IMR-90 (cell line): ENCODE data around the gene ADGRA1. TPM values are rescaled to one million over a fixed set of nuclear protein-coding genes. Genes with fewer than 3 reads are reported as not detected.

Experiments used
- ATAC-seq: fragments of 200-7000 bp; cut with Tn5 transposase; 2 replicates; pipeline ENCODE4 v1.9.1; 2020; ENCODE audit warnings: low read depth, mild to moderate bottlenecking, moderate library complexity
- BruUV-seq: library from RNA; stranded (reverse); fragments of 400-500 nt; replicated peaks from 2 replicates; lab custom pipeline; 2021; lab: Mats Ljungman, UMichigan
- CTCF ChIA-PET: fragments of 300-600 bp; formaldehyde crosslinking; extraction: SDS; loops from one replicate; lab custom pipeline; 2021; ENCODE audit warnings: antibody characterized with exemption; lab: Yijun Ruan, JAX
- POLR2A ChIA-PET: fragments of 300-600 bp; sonication (Branson Sonifier 250); formaldehyde crosslinking; loops from one replicate; lab custom pipeline; 2022; ENCODE audit warnings: antibody characterized with exemption; ENCODE audit not compliant: unreplicated experiment; lab: Charles Lee
- DNase-seq: peaks from one replicate; pipeline ENCODE4 v3.0.0; 2013
- H2AFZ ChIP-seq: replicated peaks from 2 replicates; pipeline ENCODE3; 2013; ENCODE audit warnings: low read length, mild to moderate bottlenecking; ENCODE audit not compliant: poor library complexity
- H2AK5ac ChIP-seq: 2 replicates; pipeline ENCODE4 v1.6.1; 2013; ENCODE audit warnings: low read depth, low read length, inconsistent platforms
- H2AK9ac ChIP-seq: replicated peaks from 2 replicates; pipeline ENCODE3; 2013; ENCODE audit warnings: mild to moderate bottlenecking, low read depth, low read length, moderate library complexity; ENCODE audit not compliant: poor library complexity
- H2BK120ac ChIP-seq: 2 replicates; pipeline ENCODE4 v1.6.1; 2013; ENCODE audit warnings: low read depth, low read length, inconsistent platforms
- H2BK15ac ChIP-seq: 3 replicates; pipeline ENCODE4 v1.6.1; 2013; ENCODE audit warnings: low read depth, low read length, inconsistent platforms
- H2BK20ac ChIP-seq: 2 replicates; pipeline ENCODE4 v1.6.1; 2013; ENCODE audit warnings: low read depth, mild to moderate bottlenecking, inconsistent platforms, low read length, moderate library complexity
- H2BK5ac ChIP-seq: 2 replicates; pipeline ENCODE4 v1.6.1; 2013; ENCODE audit warnings: mild to moderate bottlenecking, low read depth, low read length, inconsistent platforms; ENCODE audit not compliant: poor library complexity, severe bottlenecking
- H3K14ac ChIP-seq: replicated peaks from 2 replicates; pipeline ENCODE4 v1.6.1; 2013; ENCODE audit warnings: low read depth, low read length, inconsistent platforms
- H3K18ac ChIP-seq: 2 replicates; pipeline ENCODE4 v1.6.1; 2013; ENCODE audit warnings: low read depth, low read length, control low read depth
- H3K23ac ChIP-seq: 2 replicates; pipeline ENCODE4 v1.6.1; 2013; ENCODE audit warnings: low read depth, low read length, inconsistent platforms
- H3K27ac ChIP-seq: 2 replicates; pipeline ENCODE4 v1.5.1; 2013; ENCODE audit warnings: mild to moderate bottlenecking, control low read depth, low read length; ENCODE audit not compliant: insufficient read depth
- H3K27me3 ChIP-seq: 2 replicates; pipeline ENCODE4 v1.6.1; 2013; ENCODE audit warnings: low read length; ENCODE audit not compliant: control insufficient read depth, insufficient read depth
- H3K36me3 ChIP-seq: 2 replicates; pipeline ENCODE4 v1.6.1; 2013; ENCODE audit warnings: low read length, mixed read lengths; ENCODE audit not compliant: control insufficient read depth, insufficient read depth
- H3K4ac ChIP-seq: 2 replicates; pipeline ENCODE4 v1.6.1; 2013; ENCODE audit warnings: low read depth, low read length, inconsistent platforms
- H3K4me1 ChIP-seq: 2 replicates; pipeline ENCODE4 v1.6.1; 2013; ENCODE audit warnings: low read length, mixed read lengths; ENCODE audit not compliant: control insufficient read depth, insufficient read depth
- H3K4me2 ChIP-seq: 2 replicates; pipeline ENCODE4 v1.6.1; 2013; ENCODE audit warnings: low read depth, mild to moderate bottlenecking, control low read depth, low read length, moderate library complexity
- H3K4me3 ChIP-seq: 2 replicates; pipeline ENCODE4 v1.5.1; 2013; ENCODE audit warnings: low read depth, mild to moderate bottlenecking, control low read depth, low read length, moderate library complexity; ENCODE audit not compliant: insufficient read depth
- H3K56ac ChIP-seq: 2 replicates; pipeline ENCODE4 v1.6.1; 2013; ENCODE audit warnings: low read length, inconsistent platforms; ENCODE audit not compliant: insufficient read depth; ENCODE audit errors: extremely low read depth
- H3K79me1 ChIP-seq, 2 experiments: 2 replicates each; pipeline ENCODE4 v1.6.1; 2013; ENCODE audit warnings: low read length in 2 of 2, inconsistent platforms in 1 of 2, low read depth in 1 of 2
- H3K9ac ChIP-seq: 2 replicates; pipeline ENCODE4 v1.6.1; 2013; ENCODE audit warnings: low read depth, low read length, control low read depth
- H3K9me1 ChIP-seq: 2 replicates; pipeline ENCODE4 v1.6.1; 2013; ENCODE audit warnings: low read length, inconsistent platforms; ENCODE audit not compliant: insufficient read depth
- H3K9me3 ChIP-seq: 2 replicates; pipeline ENCODE4 v1.6.1; 2013; ENCODE audit warnings: low read length; ENCODE audit not compliant: control insufficient read depth, insufficient read depth
- H4K20me1 ChIP-seq: 2 replicates; pipeline ENCODE4 v1.6.1; 2013; ENCODE audit warnings: low read length, inconsistent platforms; ENCODE audit not compliant: insufficient read depth
- H4K5ac ChIP-seq: 2 replicates; pipeline ENCODE4 v1.6.1; 2013; ENCODE audit warnings: mild to moderate bottlenecking, low read depth, low read length, control low read depth
- H4K8ac ChIP-seq, 2 experiments: 2 replicates each; pipeline ENCODE4 v1.6.1; 2013; ENCODE audit warnings: low read depth in 2 of 2, low read length in 2 of 2, control low read depth in 1 of 2, inconsistent platforms in 1 of 2
- H4K91ac ChIP-seq: 2 replicates; pipeline ENCODE4 v1.6.1; 2013; ENCODE audit warnings: low read depth, low read length, inconsistent platforms; ENCODE audit not compliant: insufficient read depth
- BHLHE40 ChIP-seq: fragments of 150-350 bp; IDR thresholded peaks from 2 replicates; pipeline ENCODE4 v1.6.1; 2016; ENCODE audit warnings: mild to moderate bottlenecking, low read depth, low read length
- CEBPB ChIP-seq: IDR thresholded peaks from 2 replicates; pipeline ENCODE4 v1.6.1; 2012; ENCODE audit warnings: low read depth, low read length, improper control_type of control experiment
- CTCF ChIP-seq: conservative IDR thresholded peaks from 2 replicates; pipeline ENCODE4 v1.5.1; 2012; ENCODE audit warnings: mild to moderate bottlenecking, low read depth, low read length, improper control_type of control experiment
- ELK1 ChIP-seq: fragments of 150-350 bp; IDR thresholded peaks from 2 replicates; pipeline ENCODE4 v1.6.1; 2016; ENCODE audit warnings: low read depth, mild to moderate bottlenecking, low read length, moderate library complexity, borderline replicate concordance
- MAFK ChIP-seq: IDR thresholded peaks from 2 replicates; pipeline ENCODE4 v1.6.1; 2012; ENCODE audit warnings: low read depth, low read length, improper control_type of control experiment
- MAZ ChIP-seq: IDR thresholded peaks from 2 replicates; pipeline ENCODE4 v1.6.1; 2012; ENCODE audit warnings: low read depth, mild to moderate bottlenecking, low read length, improper control_type of control experiment, moderate library complexity, borderline replicate concordance
- MXI1 ChIP-seq: IDR thresholded peaks from 2 replicates; pipeline ENCODE4 v1.6.1; 2012; ENCODE audit warnings: low read depth, mild to moderate bottlenecking, low read length, moderate library complexity, borderline replicate concordance
- POLR2A ChIP-seq: IDR thresholded peaks from 2 replicates; pipeline ENCODE4 v1.6.1; 2012; ENCODE audit warnings: mild to moderate bottlenecking, low read depth, low read length
- RAD21 ChIP-seq: IDR thresholded peaks from 2 replicates; pipeline ENCODE4 v1.6.1; 2012; ENCODE audit warnings: low read length, improper control_type of control experiment
- RCOR1 ChIP-seq: IDR thresholded peaks from 2 replicates; pipeline ENCODE4 v1.6.1; 2012; ENCODE audit warnings: mild to moderate bottlenecking, low read length, improper control_type of control experiment; ENCODE audit not compliant: insufficient replicate concordance
- RFX5 ChIP-seq: IDR thresholded peaks from 2 replicates; pipeline ENCODE4 v1.8.0; 2012; ENCODE audit warnings: low read depth, mild to moderate bottlenecking, low read length, moderate library complexity
- SMC3 ChIP-seq: fragments of 150-350 bp; IDR thresholded peaks from 2 replicates; pipeline ENCODE4 v1.6.1; 2016; ENCODE audit warnings: low read depth, mild to moderate bottlenecking, antibody characterized with exemption, low read length, moderate library complexity
- WGBS, 2 experiments: methylation state at CpG; one replicate each; pipeline versions ENCODE4 v1.1.5 to v1.1.7; 2013; ENCODE audit warnings: missing lambda C conversion rate in 2 of 2; ENCODE audit not compliant: insufficient read length in 1 of 2; ENCODE audit errors: extremely low coverage in 2 of 2; 5-methylcytosine and 5-hydroxymethylcytosine counted together
- dilution Hi-C: fragments of 300-500 bp; cut with HindIII; formaldehyde crosslinking; loops from one replicate; pipeline ENCODE4 v1.14.3; 2018; ENCODE audit warnings: low sequenced_read_pairs; ENCODE audit not compliant: unreplicated experiment
- in situ Hi-C: fragments of 300-500 bp; cut with MboI; formaldehyde crosslinking; loops from 3 replicates; pipeline ENCODE4 v1.14.3; 2019; ENCODE audit warnings: low sequenced_read_pairs, inconsistent platforms, mixed read lengths
- intact Hi-C: fragments of 100-400 bp; cut with micrococcal nuclease; formaldehyde crosslinking; loops from 2 replicates; pipeline ENCODE4 v1.10.0; 2022
- polyA plus RNA-seq, 3 experiments: library from polyadenylated mRNA; depleted of rRNA; stranded (reverse); fragments of >200 nt; gene quantifications; 2 replicates each; pipeline ENCODE4 v1.2.3, GENCODE V29; 2012; ENCODE audit warnings: low replicate concordance in 1 of 3
- total RNA-seq: library from RNA; depleted of rRNA; stranded (reverse); fragments of >200 nt; gene quantifications from 2 replicates; pipeline ENCODE4 v1.2.3, GENCODE V29; 2012

Gene ADGRA1
- total and polyA plus RNA-seq, 2 of the 4 experiments (the other 2 are of a cell fraction): not detected

- no peak overlapping the region for H3K9ac ChIP-seq
- H4K91ac ChIP-seq: no peak overlapping the region
- ChIA-PET CTCF (no interaction called here), POLR2A (no interaction called here)
- no peak overlapping the region for H2AK5ac ChIP-seq
- no peak overlapping the region for H2BK5ac ChIP-seq
- no peak overlapping the region for H2BK15ac ChIP-seq
- H4K8ac ChIP-seq: no peak overlapping the region
- no peaks in the 10 kb centered on the region for H4K20me1 ChIP-seq
- H3K23ac ChIP-seq: no peak overlapping the region
- H3K79me1 ChIP-seq: no peaks in the 10 kb centered on the region
- no peaks in the 10 kb centered on the region for H3K4me1 ChIP-seq
- no peak overlapping the region for H3K14ac ChIP-seq
- no peak overlapping the region for H3K4me2 ChIP-seq
- TF ChIP-seq RAD21 (no peak), RCOR1 (no peak), POLR2A (no peak), MAFK (no peak), RFX5 (no peak), CTCF (no peak), BHLHE40 (no peak), MXI1 (no peak), SMC3 (no peak), ELK1 (no peak), CEBPB (no peak), MAZ (no peak)
- no peak overlapping the region for H2BK20ac ChIP-seq
- H3K18ac ChIP-seq: no peak overlapping the region
- no peak overlapping the region for H2AFZ ChIP-seq
- no peaks in the 10 kb centered on the region for H3K27me3 ChIP-seq
- H3K27ac ChIP-seq: no peak overlapping the region
- intact Hi-C loops: no loop called here
- no peak overlapping the region for H3K4ac ChIP-seq
- peaks cover 16% of the 10 kb centered on the region for H3K9me3 ChIP-seq
- BruUV-seq: no TSS peak
- ATAC-seq (no peak), DNase-seq (no peak)
- in situ Hi-C loops: no loop called here
- dilution Hi-C loops: no loop called here
- no peaks in the 10 kb centered on the region for H3K36me3 ChIP-seq
- no peak overlapping the region for H4K5ac ChIP-seq
- no peak overlapping the region for H2AK9ac ChIP-seq
- WGBS, 2 experiments: 100% methylated on average over 1 of the region's 6 CpGs; no CpG with 5 or more reads in 1 of the 2 experiments
- no peak overlapping the region for H3K56ac ChIP-seq
- no peak overlapping the region for H2BK120ac ChIP-seq
- H3K9me1 ChIP-seq: no peaks in the 10 kb centered on the region
- H3K4me3 ChIP-seq: no peak overlapping the region
These were observed 23.0 kb downstream of the ADGRA1 start for GRCh38 chr10:133110609-133111275.
